ENCODE measurements around the gene WDR90. TPM values are rescaled to one million over a fixed set of nuclear protein-coding genes. Genes with fewer than 3 reads are reported as not detected.
A peak's percentile ranks its signal among the peaks of the same experiment; 100 is the strongest.

Gene WDR90
- total RNA-seq, 4 donors from 2014 or later, result 2.9 to 9.8 (median 6.5) TPM

- TF ChIP-seq POLR2A (IDR thresholded peaks at IDR 0.05), result no peak
- peak within 1 kb of the TSS in 3 of 4 donors; percentile 7 to 36 (median 27) for H3K27ac ChIP-seq
- in situ Hi-C loops (cut with MboI; ENCODE audit: low sequenced_read_pairs in 4 of 4), result no loop called here
- intact Hi-C loops (cut with DNase I; ENCODE audit: low total_unique reads), result no loop called here
- no peak within 1 kb of the TSS for H3K4me3 ChIP-seq
- ATAC-seq, result no peak
- H3K36me3 ChIP-seq, result peaks cover 0 to 14% of the 10 kb centered on the region in 2 donors
- H3K27me3 ChIP-seq, result no peaks in the 10 kb centered on the region
- H3K4me1 ChIP-seq, result peaks cover 16 to 21% of the 10 kb centered on the region in 2 donors
- DNase-seq, result no peak
- no peaks in the 10 kb centered on the region for H3K9me3 ChIP-seq
These were observed 18.3 kb upstream of the WDR90 start, which contains the start of gene WFIKKN1 for GRCh38 chr16:630815-631405. WFIKKN1 (plus strand) TSS chr16:630985; CDS start chr16:631254, 269 bp downstream.

GRCh38 chr16:631808-632358 lies 17.3 kb upstream of the WDR90 start:
- TF ChIP-seq CTCF (IDR thresholded peaks at IDR 0.05 in 4 of 5, conservative IDR thresholded peaks at IDR 0.05 in 1 of 5), result no peak
- TF ChIP-seq POLR2A (IDR thresholded peaks at IDR 0.05), result no peak
- Histone ChIP-seq H3K4me3 (no peak overlapping the region), H3K27ac (no peak overlapping the region), H3K4me1 (peaks cover 16 to 22% of the 10 kb centered on the region in 2 donors), H3K27me3 (no peaks in the 10 kb centered on the region), H3K9me3 (no peaks in the 10 kb centered on the region), H3K36me3 (peaks cover 0 to 8% of the 10 kb centered on the region in 2 donors)
- intact Hi-C loops (cut with DNase I; ENCODE audit: low total_unique reads), result no loop called here
- in situ Hi-C loops (cut with MboI; ENCODE audit: low sequenced_read_pairs in 4 of 4), result no loop called here
- ATAC-seq (no peak), DNase-seq (no peak)

- no peak for ATAC-seq
- Histone ChIP-seq H3K27ac (no peak overlapping the region), H3K36me3 (peaks cover 0 to 8% of the 10 kb centered on the region in 2 donors), H3K9me3 (no peaks in the 10 kb centered on the region), H3K4me3 (no peak overlapping the region), H3K4me1 (peaks cover 20 to 22% of the 10 kb centered on the region in 2 donors), H3K27me3 (no peaks in the 10 kb centered on the region)
- DNase-seq, result no peak
- intact Hi-C loops (cut with DNase I; ENCODE audit: low total_unique reads) (no loop called here), in situ Hi-C loops (cut with MboI; ENCODE audit: low sequenced_read_pairs in 4 of 4) (no loop called here)
- no peak for TF ChIP-seq POLR2A (IDR thresholded peaks at IDR 0.05)
- TF ChIP-seq CTCF (IDR thresholded peaks at IDR 0.05 in 4 of 5, conservative IDR thresholded peaks at IDR 0.05 in 1 of 5), result no peak
These were observed 16.5 kb upstream of the WDR90 start for GRCh38 chr16:632486-633335.

- TF ChIP-seq CTCF (IDR thresholded peaks at IDR 0.05 in 4 of 5, conservative IDR thresholded peaks at IDR 0.05 in 1 of 5) (no peak), POLR2A (IDR thresholded peaks at IDR 0.05) (no peak)
- H3K4me1 ChIP-seq, result peaks cover 23 to 28% of the 10 kb centered on the region in 2 donors
- no peak for DNase-seq
These were observed 15.7 kb upstream of the WDR90 start for GRCh38 chr16:633336-634050.

More at GRCh38 chr16:633336-634050, 15.7 kb upstream of the WDR90 start:
- no peak for ATAC-seq
- no peak overlapping the region for H3K4me3 ChIP-seq
- no peaks in the 10 kb centered on the region for H3K9me3 ChIP-seq
- H3K27ac ChIP-seq, result no peak overlapping the region
- intact Hi-C loops (cut with DNase I; ENCODE audit: low total_unique reads), result no loop called here
- H3K27me3 ChIP-seq, result no peaks in the 10 kb centered on the region
- peaks cover 0 to 8% of the 10 kb centered on the region in 2 donors for H3K36me3 ChIP-seq
- in situ Hi-C loops (cut with MboI; ENCODE audit: low sequenced_read_pairs in 4 of 4), result no loop called here
